AG10803 (cell line): Measurements from ENCODE around the gene NMNAT3.

Source experiments
- DNase-seq: peaks from one replicate; pipeline ENCODE4 v3.0.0; 2010; ENCODE audit warnings: low read depth
- H3K4me3 ChIP-seq: 2 replicates; pipeline ENCODE4 v1.5.1; 2011; ENCODE audit warnings: mild to moderate bottlenecking, low read length, control low read depth
- CTCF ChIP-seq: conservative IDR thresholded peaks from 2 replicates; pipeline ENCODE4 v1.5.1; 2011; ENCODE audit warnings: mild to moderate bottlenecking, low read length, control low read depth, inconsistent platforms

The NMNAT3 gene

GRCh38 chr3:139668332-139668731 lies 9.4 kb downstream of the NMNAT3 start:
- no peak for TF ChIP-seq CTCF
- DNase-seq, result no peak
- no peak overlapping the region for H3K4me3 ChIP-seq

- DNase-seq, result no peak
- no peak overlapping the region for H3K4me3 ChIP-seq
- no peak for TF ChIP-seq CTCF
Observed at GRCh38 chr3:139664958-139665357, 12.8 kb downstream of the NMNAT3 start.

- H3K4me3 ChIP-seq, result no peak overlapping the region
- TF ChIP-seq CTCF, result no peak
- DNase-seq, result no peak
Observed at GRCh38 chr3:139660269-139660668, 17.5 kb downstream of the NMNAT3 start.

GRCh38 chr3:139659511-139659910 lies 18.3 kb downstream of the NMNAT3 start:
- TF ChIP-seq CTCF, result no peak
- no peak overlapping the region for H3K4me3 ChIP-seq
- DNase-seq, result no peak

GRCh38 chr3:139657936-139658335 lies 19.8 kb downstream of the NMNAT3 start:
- no peak for DNase-seq
- no peak overlapping the region for H3K4me3 ChIP-seq
- TF ChIP-seq CTCF, result no peak

DNA sequence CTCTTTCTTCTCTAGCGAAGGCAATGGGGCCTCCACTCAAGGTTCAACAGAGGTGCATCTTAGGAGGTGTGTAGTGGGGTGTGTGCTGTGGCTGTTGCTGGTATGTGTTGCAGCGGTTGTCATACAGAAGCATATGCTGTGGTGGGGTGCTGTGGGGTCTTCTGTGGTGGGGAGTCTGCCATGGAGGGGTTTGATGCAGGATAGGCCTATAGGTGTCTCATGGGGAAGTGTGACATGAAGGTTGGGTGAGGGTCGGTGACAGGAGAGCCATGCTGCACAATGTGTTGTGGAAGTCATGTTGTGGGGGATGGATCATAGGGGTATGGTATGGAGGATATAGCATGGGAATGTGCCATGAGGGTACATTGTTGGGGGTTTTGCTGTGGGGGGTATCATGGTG lies 20.3 kb downstream of the NMNAT3 start:
- TF ChIP-seq CTCF, result no peak
- no peak for DNase-seq
- no peak overlapping the region for H3K4me3 ChIP-seq

GRCh38 chr3:139655909-139656595 lies 21.7 kb downstream of the NMNAT3 start:
- DNase-seq, result peak; percentile 32
- H3K4me3 ChIP-seq, result no peak overlapping the region
- no peak for TF ChIP-seq CTCF
